Measurements from ENCODE around the gene RAB7A. TPM values are rescaled to one million over a fixed set of nuclear protein-coding genes. Genes with fewer than 3 reads are reported as not detected.
A peak's percentile ranks its signal among the peaks of the same experiment; 100 is the strongest.
"Not testable (repeated sequence)": the region's sequence is repeated elsewhere in the genome, so short reads cannot be mapped to it uniquely, and the experiment has no call there.

Gene RAB7A
- total RNA-seq, 1 donor from 2014 or later: 306 TPM

- H3K27me3 ChIP-seq: no peaks in the 10 kb centered on the region
- no peak for TF ChIP-seq CTCF (IDR thresholded peaks at IDR 0.05)
- no peak overlapping the region for H3K27ac ChIP-seq
- peaks cover 8% of the 10 kb centered on the region for H3K4me1 ChIP-seq
- ATAC-seq (no peak), DNase-seq (no peak)
- peaks cover 23% of the 10 kb centered on the region for H3K36me3 ChIP-seq
- no peaks in the 10 kb centered on the region for H3K9me3 ChIP-seq
- no peak overlapping the region for H3K4me3 ChIP-seq
- intact Hi-C loops (cut with DNase I): no loop called here
Measured at GRCh38 chr3:128745742-128746141, 19.8 kb downstream of the RAB7A start.

- Histone ChIP-seq H3K9me3 (no peaks in the 10 kb centered on the region), H3K4me3 (no peak overlapping the region), H3K36me3 (peaks cover 23% of the 10 kb centered on the region), H3K27ac (no peak overlapping the region), H3K4me1 (peaks cover 8% of the 10 kb centered on the region), H3K27me3 (no peaks in the 10 kb centered on the region)
- intact Hi-C loops (cut with DNase I): no loop called here
- ATAC-seq (no peak), DNase-seq (no peak)
- TF ChIP-seq CTCF (IDR thresholded peaks at IDR 0.05): no peak
Measured at GRCh38 chr3:128746881-128747280, 20.9 kb downstream of the RAB7A start.

GRCh38 chr3:128748557-128748956 is 22.6 kb downstream of the RAB7A start:
- DNase-seq (no peak), ATAC-seq (peak; percentile 80)
- intact Hi-C loops (cut with DNase I): no loop called here
- TF ChIP-seq CTCF (IDR thresholded peaks at IDR 0.05): no peak
- H3K4me1 ChIP-seq: peaks cover 8% of the 10 kb centered on the region
- no peak overlapping the region for H3K27ac ChIP-seq
- no peaks in the 10 kb centered on the region for H3K9me3 ChIP-seq
- peaks cover 19% of the 10 kb centered on the region for H3K36me3 ChIP-seq
- H3K4me3 ChIP-seq: no peak overlapping the region
- H3K27me3 ChIP-seq: no peaks in the 10 kb centered on the region

DNA sequence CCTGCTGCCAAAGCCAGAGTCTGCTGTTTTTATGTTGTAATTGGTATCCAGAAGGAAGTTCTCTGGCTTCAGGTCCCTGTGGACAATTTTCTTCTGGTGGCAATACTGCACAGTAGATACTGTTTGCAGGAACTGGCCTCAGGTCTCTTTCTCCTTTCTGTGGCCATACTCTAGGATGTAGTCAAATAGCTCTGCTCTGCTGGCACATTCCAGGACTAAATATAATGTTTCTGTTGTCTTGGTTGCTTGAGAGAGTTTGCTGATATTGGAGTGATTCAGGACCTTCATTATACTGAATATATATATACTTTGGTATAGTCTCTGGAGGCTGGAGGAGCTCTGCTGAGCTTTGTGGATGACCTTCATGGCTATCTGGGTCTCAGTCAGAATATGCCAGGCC is 23.1 kb downstream of the RAB7A start:
- TF ChIP-seq CTCF (IDR thresholded peaks at IDR 0.05): no peak

GRCh38 chr3:128749561-128749960 is 23.6 kb downstream of the RAB7A start:
- H3K9me3 ChIP-seq; H3K27me3 ChIP-seq; DNase-seq; ATAC-seq; H3K36me3 ChIP-seq; H3K4me1 ChIP-seq; intact Hi-C loops (cut with DNase I); H3K27ac ChIP-seq; H3K4me3 ChIP-seq: not testable (repeated sequence)

More for the DNA sequence above, 23.1 kb downstream of the RAB7A start:
- no peaks in the 10 kb centered on the region for H3K9me3 ChIP-seq
- H3K27me3 ChIP-seq: no peaks in the 10 kb centered on the region
- H3K4me3 ChIP-seq: no peak overlapping the region
- H3K36me3 ChIP-seq: peaks cover 14% of the 10 kb centered on the region
- peaks cover 8% of the 10 kb centered on the region for H3K4me1 ChIP-seq
- DNase-seq (no peak), ATAC-seq (peak; percentile 24)
- H3K27ac ChIP-seq: no peak overlapping the region
- intact Hi-C loops (cut with DNase I): no loop called here

DNA sequence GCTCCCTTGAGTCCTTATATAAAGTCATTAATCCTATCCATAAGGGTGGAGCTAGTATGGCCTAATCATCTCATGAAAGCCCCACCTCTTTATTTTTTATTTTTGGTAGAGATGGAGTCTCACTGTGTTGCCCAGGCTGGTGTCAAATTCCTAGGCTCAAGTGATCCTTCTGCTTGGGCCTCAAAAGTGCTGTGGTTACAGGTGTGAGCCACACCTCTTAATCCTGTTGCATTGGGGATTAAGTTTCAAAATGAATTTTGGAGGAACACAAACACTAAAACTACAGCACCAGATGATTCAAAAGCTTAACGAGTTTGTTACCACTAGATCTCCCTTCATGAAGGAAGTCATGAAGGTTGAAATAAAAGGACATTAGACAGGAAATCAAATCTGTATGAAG is 27.7 kb downstream of the RAB7A start:
- no peak overlapping the region for H3K4me3 ChIP-seq
- no peak for TF ChIP-seq CTCF (IDR thresholded peaks at IDR 0.05)
- H3K36me3 ChIP-seq: no peaks in the 10 kb centered on the region
- intact Hi-C loops (cut with DNase I): no loop called here
- peaks cover 10% of the 10 kb centered on the region for H3K4me1 ChIP-seq
- DNase-seq (no peak), ATAC-seq (no peak)
- no peak overlapping the region for H3K27ac ChIP-seq
- H3K27me3 ChIP-seq: no peaks in the 10 kb centered on the region
- no peaks in the 10 kb centered on the region for H3K9me3 ChIP-seq
